OCI-LY3 (cell line): ENCODE results near the gene NPHP4.

Experiments
- CTCF ChIP-seq: fragments of 200-600, 300-600 bp; sonication (generic); IDR thresholded peaks from 2 replicates; pipeline ENCODE4 v1.5.1; 2014; ENCODE audit warnings: antibody characterized with exemption, low read length, low read depth
- EZH2phosphoT487 ChIP-seq: fragments of 200-600 bp; shearing (Covaris generic); IDR thresholded peaks from 2 replicates; pipeline ENCODE4 v1.6.1; 2018; ENCODE audit warnings: antibody characterized with exemption, mixed run types, low read depth

GRCh38 chr1:5865774-5866173 lies 126.5 kb downstream of the NPHP4 start:
- TF ChIP-seq CTCF (no peak), EZH2phosphoT487 (no peak)
